ENCODE results near the gene NOTCH4.

- TF ChIP-seq CTCF (IDR thresholded peaks at IDR 0.05) (no peak), POLR2A (IDR thresholded peaks at IDR 0.05) (peak; percentile 99)
Observed at GRCh38 chr6:32195902-32196681, 27.8 kb downstream of the NOTCH4 start.

All from transverse colon (tissue), 3 donors.